Nephron (organoid): ENCODE results near the gene DUSP18.
A peak's percentile ranks its signal among the peaks of the same experiment; 100 is the strongest.

Source experiments
- H3K27ac Mint-ChIP-seq, 3 experiments: 2 replicates each; pipeline ENCODE4 v1.8.0; 2020; ENCODE audit warnings: mixed read lengths in 3 of 3, mild to moderate bottlenecking in 2 of 3, moderate library complexity in 1 of 3
- H3K27me3 Mint-ChIP-seq: 2 replicates; pipeline ENCODE4 v1.8.0; 2021; ENCODE audit warnings: low read depth, mild to moderate bottlenecking, moderate library complexity, mixed read lengths
- H3K36me3 Mint-ChIP-seq: 2 replicates; pipeline ENCODE4 v1.8.0; 2020; ENCODE audit warnings: low read depth, mixed read lengths
- H3K4me1 Mint-ChIP-seq: 2 replicates; pipeline ENCODE4 v1.8.0; 2020; ENCODE audit warnings: mixed read lengths
- H3K4me3 Mint-ChIP-seq, 3 experiments: 2 replicates each; pipeline ENCODE4 v1.8.0; 2020; ENCODE audit warnings: mild to moderate bottlenecking in 3 of 3, mixed read lengths in 3 of 3, moderate library complexity in 2 of 3
- H3K9me3 Mint-ChIP-seq: 2 replicates; pipeline ENCODE4 v1.8.0; 2020; ENCODE audit warnings: mixed read lengths
- TF ChIP-seq, protein P1 (sequence below), 3 experiments: fragments of 200-600 bp; sonication (generic); IDR thresholded peaks; one replicate each; pipeline ENCODE4 v1.5.0; 2021; ENCODE audit warnings: antibody characterized with exemption in 3 of 3; ENCODE audit not compliant: unreplicated experiment in 3 of 3

Gene DUSP18

GRCh38 chr22:30702856-30703255 is 35.2 kb upstream of the DUSP18 start:
- Mint-ChIP-seq H3K4me3 (no peak overlapping the region), H3K4me1 (no peaks in the 10 kb centered on the region), H3K27ac (no peak overlapping the region), H3K36me3 (no peaks in the 10 kb centered on the region), H3K27me3 (peaks cover 14% of the 10 kb centered on the region), H3K9me3 (no peaks in the 10 kb centered on the region)
- TF ChIP-seq, protein P1, sequence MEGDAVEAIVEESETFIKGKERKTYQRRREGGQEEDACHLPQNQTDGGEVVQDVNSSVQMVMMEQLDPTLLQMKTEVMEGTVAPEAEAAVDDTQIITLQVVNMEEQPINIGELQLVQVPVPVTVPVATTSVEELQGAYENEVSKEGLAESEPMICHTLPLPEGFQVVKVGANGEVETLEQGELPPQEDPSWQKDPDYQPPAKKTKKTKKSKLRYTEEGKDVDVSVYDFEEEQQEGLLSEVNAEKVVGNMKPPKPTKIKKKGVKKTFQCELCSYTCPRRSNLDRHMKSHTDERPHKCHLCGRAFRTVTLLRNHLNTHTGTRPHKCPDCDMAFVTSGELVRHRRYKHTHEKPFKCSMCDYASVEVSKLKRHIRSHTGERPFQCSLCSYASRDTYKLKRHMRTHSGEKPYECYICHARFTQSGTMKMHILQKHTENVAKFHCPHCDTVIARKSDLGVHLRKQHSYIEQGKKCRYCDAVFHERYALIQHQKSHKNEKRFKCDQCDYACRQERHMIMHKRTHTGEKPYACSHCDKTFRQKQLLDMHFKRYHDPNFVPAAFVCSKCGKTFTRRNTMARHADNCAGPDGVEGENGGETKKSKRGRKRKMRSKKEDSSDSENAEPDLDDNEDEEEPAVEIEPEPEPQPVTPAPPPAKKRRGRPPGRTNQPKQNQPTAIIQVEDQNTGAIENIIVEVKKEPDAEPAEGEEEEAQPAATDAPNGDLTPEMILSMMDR (IDR thresholded peaks at IDR 0.05; ENCODE audit: unreplicated experiment in 3 of 3) = no peak

- Mint-ChIP-seq H3K27me3 (peaks cover 15% of the 10 kb centered on the region), H3K27ac (no peak overlapping the region), H3K9me3 (no peaks in the 10 kb centered on the region), H3K36me3 (no peaks in the 10 kb centered on the region), H3K4me1 (no peaks in the 10 kb centered on the region), H3K4me3 (no peak overlapping the region)
- TF ChIP-seq, protein P1 (IDR thresholded peaks at IDR 0.05; ENCODE audit: unreplicated experiment in 3 of 3) = no peak
Observed at GRCh38 chr22:30701872-30702271, 34.2 kb upstream of the DUSP18 start.

- Mint-ChIP-seq H3K36me3 (no peaks in the 10 kb centered on the region), H3K9me3 (peaks cover 2% of the 10 kb centered on the region), H3K4me1 (peaks cover 7% of the 10 kb centered on the region), H3K27ac (no peak overlapping the region), H3K27me3 (peaks cover 30% of the 10 kb centered on the region), H3K4me3 (peak overlapping the region in 2 of 3 experiments; percentile 38 to 49)
- TF ChIP-seq, protein P1 (IDR thresholded peaks at IDR 0.05; ENCODE audit: unreplicated experiment in 3 of 3) = no peak
Observed at GRCh38 chr22:30697975-30698374, 30.3 kb upstream of the DUSP18 start.

DNA sequence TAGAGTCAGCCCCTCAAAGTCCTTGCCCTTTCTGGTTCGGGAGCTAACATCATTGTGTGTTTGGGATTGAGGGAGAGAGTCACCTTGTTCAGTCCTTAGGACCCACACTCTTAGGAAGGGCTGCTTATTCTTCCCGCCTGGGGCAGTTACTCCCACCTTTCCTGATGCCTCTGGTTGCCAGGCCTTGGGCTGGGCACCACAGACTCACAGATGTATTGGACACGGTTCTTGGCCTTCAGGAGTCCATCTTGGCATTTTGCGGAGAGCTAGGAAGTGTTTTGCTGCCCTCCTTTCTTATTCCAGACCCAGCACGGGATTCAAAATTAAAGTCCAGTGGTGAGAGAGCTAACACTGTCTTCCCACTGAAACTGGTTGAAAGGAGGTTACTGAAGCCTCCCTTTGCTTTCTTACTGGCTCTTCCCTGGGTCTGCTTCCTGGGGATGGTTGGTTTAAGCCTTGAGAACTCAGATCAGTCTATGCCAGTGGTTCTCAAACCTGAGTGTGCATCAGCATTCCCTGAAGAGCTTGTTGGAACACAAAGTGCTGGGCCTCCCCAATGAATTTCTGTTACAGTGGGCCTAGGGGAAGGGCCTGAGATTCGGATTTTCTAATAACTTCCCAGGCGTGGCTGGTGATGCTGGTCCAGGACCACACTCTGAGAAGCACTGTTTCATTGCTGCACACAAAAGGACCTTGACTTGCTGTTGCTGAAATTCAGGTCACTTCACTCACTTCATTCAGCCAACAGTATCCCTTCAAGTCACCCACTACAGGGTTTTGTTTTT is 28.4 kb upstream of the DUSP18 start:
- TF ChIP-seq, protein P1 (IDR thresholded peaks at IDR 0.05; ENCODE audit: unreplicated experiment in 3 of 3) = no peak
- Mint-ChIP-seq H3K36me3 (no peaks in the 10 kb centered on the region), H3K9me3 (peaks cover 2% of the 10 kb centered on the region), H3K27me3 (peaks cover 29% of the 10 kb centered on the region), H3K4me3 (peak overlapping the region; percentile 81 to 87 (median 84)), H3K27ac (peak overlapping the region in 1 of 3 experiments; percentile 55), H3K4me1 (peaks cover 7% of the 10 kb centered on the region)

GRCh38 chr22:30695351-30695851 is 27.7 kb upstream of the DUSP18 start:
- H3K27me3 Mint-ChIP-seq = peaks cover 29% of the 10 kb centered on the region
- H3K9me3 Mint-ChIP-seq = peaks cover 2% of the 10 kb centered on the region
- peak overlapping the region; percentile 81 to 87 (median 84) for H3K4me3 Mint-ChIP-seq
- TF ChIP-seq, protein P1 (IDR thresholded peaks at IDR 0.05; ENCODE audit: unreplicated experiment in 3 of 3) = no peak
- H3K4me1 Mint-ChIP-seq = peaks cover 7% of the 10 kb centered on the region
- H3K36me3 Mint-ChIP-seq = no peaks in the 10 kb centered on the region
- peak overlapping the region in 1 of 3 experiments; percentile 55 for H3K27ac Mint-ChIP-seq
